ENCODE data around the gene TUBA4B. TPM values are rescaled to one million over a fixed set of nuclear protein-coding genes. Genes with fewer than 3 reads are reported as not detected.
A peak's percentile ranks its signal among the peaks of the same experiment; 100 is the strongest.

Gene TUBA4B
- total RNA-seq, 1 donor from 2014 or later: not detected

DNA sequence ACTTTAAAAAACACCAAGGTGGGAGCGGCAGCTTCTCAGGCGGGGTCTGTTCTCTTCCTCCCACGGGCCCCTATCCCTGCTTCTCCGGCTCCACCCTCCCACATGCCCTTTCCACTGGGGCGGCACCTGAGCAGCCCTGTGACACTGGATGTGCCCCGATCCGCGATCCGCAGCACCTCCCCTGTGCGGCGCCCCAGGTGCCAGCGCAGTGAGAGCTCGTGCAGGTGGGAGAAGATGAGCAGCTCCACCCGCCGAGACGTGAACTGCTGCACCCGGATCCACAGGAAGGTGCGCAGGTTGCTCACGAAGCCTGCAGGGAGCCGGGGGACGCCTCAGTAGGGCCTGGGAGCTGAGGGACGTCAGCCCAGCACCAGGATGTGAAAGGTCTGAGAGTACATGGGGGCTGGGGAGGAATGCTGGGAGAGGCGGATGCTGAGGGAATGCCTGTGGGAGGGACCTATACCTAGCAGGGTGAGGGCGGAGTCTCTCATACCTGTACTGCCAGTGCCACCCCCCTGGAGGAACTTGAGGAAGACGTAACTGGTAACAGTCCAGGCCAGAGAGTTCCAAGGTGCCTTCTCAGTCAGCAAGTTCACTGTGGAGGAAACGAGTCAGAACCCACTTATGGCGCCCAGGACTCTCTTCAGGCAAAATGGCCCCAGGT lies 37.0 kb upstream of the TUBA4B start:
- Mint-ChIP-seq H3K9me3 (ENCODE audit: low read depth) (no peaks in the 10 kb centered on the region), H3K27ac (no peak overlapping the region), H3K4me1 (ENCODE audit: low read depth) (peaks cover 13% of the 10 kb centered on the region), H3K36me3 (ENCODE audit: insufficient read depth) (peaks cover 13% of the 10 kb centered on the region), H3K4me3 (ENCODE audit: low read depth) (no peak overlapping the region), H3K27me3 (no peaks in the 10 kb centered on the region)
- TF ChIP-seq, protein P1, sequence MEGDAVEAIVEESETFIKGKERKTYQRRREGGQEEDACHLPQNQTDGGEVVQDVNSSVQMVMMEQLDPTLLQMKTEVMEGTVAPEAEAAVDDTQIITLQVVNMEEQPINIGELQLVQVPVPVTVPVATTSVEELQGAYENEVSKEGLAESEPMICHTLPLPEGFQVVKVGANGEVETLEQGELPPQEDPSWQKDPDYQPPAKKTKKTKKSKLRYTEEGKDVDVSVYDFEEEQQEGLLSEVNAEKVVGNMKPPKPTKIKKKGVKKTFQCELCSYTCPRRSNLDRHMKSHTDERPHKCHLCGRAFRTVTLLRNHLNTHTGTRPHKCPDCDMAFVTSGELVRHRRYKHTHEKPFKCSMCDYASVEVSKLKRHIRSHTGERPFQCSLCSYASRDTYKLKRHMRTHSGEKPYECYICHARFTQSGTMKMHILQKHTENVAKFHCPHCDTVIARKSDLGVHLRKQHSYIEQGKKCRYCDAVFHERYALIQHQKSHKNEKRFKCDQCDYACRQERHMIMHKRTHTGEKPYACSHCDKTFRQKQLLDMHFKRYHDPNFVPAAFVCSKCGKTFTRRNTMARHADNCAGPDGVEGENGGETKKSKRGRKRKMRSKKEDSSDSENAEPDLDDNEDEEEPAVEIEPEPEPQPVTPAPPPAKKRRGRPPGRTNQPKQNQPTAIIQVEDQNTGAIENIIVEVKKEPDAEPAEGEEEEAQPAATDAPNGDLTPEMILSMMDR (IDR thresholded peaks at IDR 0.05; ENCODE audit: unreplicated experiment): no peak
- no peak for DNase-seq (ENCODE audit: low spot score, unreplicated experiment)

DNA sequence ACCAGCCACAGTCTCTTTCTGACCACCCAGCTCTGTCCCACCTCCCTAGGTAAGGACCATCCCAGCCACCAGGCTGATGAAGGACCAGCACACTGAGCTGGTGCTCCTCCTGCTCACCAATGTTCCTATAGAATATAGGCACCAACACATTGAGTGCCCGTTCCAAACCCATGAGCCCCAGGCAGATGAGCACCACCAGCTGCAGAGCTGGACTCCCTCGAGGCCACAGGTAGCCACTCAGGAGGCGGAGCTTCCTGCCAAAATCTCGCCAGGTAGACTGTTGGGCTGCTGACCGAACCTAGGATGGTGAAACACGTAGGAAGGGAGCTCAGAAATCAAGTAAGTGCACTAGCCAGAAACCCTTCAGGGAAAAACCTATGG lies 36.5 kb upstream of the TUBA4B start:
- Mint-ChIP-seq H3K4me1 (ENCODE audit: low read depth) (peaks cover 13% of the 10 kb centered on the region), H3K36me3 (ENCODE audit: insufficient read depth) (peaks cover 14% of the 10 kb centered on the region), H3K27ac (peak overlapping the region; percentile 81), H3K27me3 (no peaks in the 10 kb centered on the region), H3K4me3 (ENCODE audit: low read depth) (no peak overlapping the region), H3K9me3 (ENCODE audit: low read depth) (no peaks in the 10 kb centered on the region)
- TF ChIP-seq, protein P1 (IDR thresholded peaks at IDR 0.05; ENCODE audit: unreplicated experiment): no peak
- no peak for DNase-seq (ENCODE audit: low spot score, unreplicated experiment)

DNA sequence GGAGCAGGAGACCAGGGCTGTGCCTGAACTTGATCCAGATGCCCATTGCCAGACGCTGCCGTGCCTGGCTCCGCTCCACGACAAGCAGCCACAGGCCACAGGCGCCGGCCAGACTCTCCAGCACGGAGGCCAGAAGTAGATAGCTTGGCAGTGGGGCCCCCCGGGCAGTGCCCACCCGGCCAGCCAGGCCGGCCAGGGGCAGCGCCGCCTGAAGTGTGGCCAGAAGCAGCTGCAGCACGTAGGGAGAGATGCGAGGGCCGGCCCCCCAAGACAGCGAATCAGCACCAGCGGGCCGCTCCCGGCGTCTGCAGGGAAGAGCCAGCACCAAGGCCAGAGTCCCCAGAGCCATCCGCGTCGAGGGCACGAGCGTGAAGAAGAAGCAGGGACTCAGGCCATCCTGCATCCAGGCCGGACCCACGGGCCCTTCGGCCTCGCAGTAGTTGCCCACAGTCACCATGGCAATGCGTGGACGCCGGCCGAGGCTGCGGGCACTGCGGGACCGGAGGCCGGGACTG lies 34.8 kb upstream of the TUBA4B start:
- Mint-ChIP-seq H3K27ac (peak overlapping the region; percentile 98), H3K36me3 (ENCODE audit: insufficient read depth) (peaks cover 13% of the 10 kb centered on the region), H3K4me3 (ENCODE audit: low read depth) (peak overlapping the region; percentile 79), H3K9me3 (ENCODE audit: low read depth) (no peaks in the 10 kb centered on the region), H3K27me3 (no peaks in the 10 kb centered on the region), H3K4me1 (ENCODE audit: low read depth) (peaks cover 13% of the 10 kb centered on the region)
- DNase-seq (ENCODE audit: low spot score, unreplicated experiment): peak; percentile 47
- TF ChIP-seq, protein P1 (IDR thresholded peaks at IDR 0.05; ENCODE audit: unreplicated experiment): no peak

DNA sequence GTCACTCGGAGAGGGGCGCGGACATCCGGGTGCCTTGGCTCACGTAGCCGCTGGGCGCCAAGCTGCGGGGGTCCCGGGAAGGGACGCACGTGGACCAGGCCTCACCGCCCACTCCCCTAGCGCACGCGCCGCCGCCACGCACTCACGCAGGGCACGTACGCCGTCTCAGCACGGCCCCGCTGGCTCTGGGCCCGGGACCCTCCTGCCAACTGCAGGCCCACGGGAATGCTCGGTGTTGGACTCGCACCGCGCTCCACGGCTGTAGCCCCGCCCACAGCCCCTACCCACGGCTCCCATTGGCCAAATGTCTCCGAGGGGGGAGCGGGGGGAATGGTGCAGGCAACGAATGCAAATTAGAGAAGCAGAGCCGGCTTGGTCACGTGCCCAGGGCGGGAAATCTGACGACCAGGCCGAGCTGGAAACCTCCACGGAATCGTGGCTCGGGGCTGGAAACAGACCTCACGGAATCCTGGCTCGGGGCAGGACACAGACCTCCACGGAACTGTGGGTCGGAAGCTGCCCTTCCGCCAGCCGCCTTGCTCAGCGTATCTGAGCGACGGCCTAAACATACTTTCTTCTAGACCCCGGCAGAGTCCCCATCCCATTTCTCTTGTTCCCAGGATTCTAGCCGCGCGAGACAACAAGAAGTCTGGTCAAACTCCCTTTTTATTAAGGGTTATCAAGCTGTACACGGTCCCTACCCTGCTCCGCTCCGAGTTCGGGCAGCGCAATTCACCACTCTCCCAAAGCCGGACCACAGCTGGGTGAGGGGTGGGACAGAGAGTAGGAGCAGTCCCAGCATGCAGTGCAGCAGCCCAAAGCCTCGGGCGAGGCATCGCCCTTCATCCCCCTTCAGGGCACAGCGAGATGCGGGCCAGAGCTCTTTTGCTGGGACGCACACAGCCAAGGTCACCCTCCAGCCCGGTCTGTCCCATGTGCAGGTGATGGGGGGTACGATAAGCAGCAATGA lies 34.0 kb upstream of the TUBA4B start, which contains the start of gene ABCB6:
TSS of gene ABCB6 (minus strand) at position 227 of the 970 bp plus-strand sequence. CDS start 285 bp downstream, outside the sequence.
- Mint-ChIP-seq H3K27me3 (no peaks in the 10 kb centered on the region), H3K4me1 (ENCODE audit: low read depth) (peaks cover 13% of the 10 kb centered on the region), H3K9me3 (ENCODE audit: low read depth) (no peaks in the 10 kb centered on the region), H3K36me3 (ENCODE audit: insufficient read depth) (peaks cover 13% of the 10 kb centered on the region), H3K4me3 (ENCODE audit: low read depth) (peak within 1 kb of the TSS; percentile 79), H3K27ac (peak within 1 kb of the TSS; percentile 98)
- TF ChIP-seq, protein P1 (IDR thresholded peaks at IDR 0.05; ENCODE audit: unreplicated experiment): no peak
- DNase-seq (ENCODE audit: low spot score, unreplicated experiment): peak; percentile 86

All from progenitor cell of endocrine pancreas (in vitro differentiated cells).